HEK293 (cell line): Measurements from ENCODE around the gene ZNF211.

Source experiments
- KLF7 ChIP-seq: fragments of 450-650 bp; formaldehyde crosslinking; IDR thresholded peaks from 2 replicates; pipeline ENCODE4 v1.5.1; 2016; ENCODE audit warnings: missing biosample characterization, missing genetic modification characterization, borderline replicate concordance
- SETDB1 ChIP-seq: IDR thresholded peaks from one replicate; pipeline ENCODE4 v1.6.1; 2017; ENCODE audit warnings: mild to moderate bottlenecking, low read length, moderate library complexity, mixed read lengths; ENCODE audit not compliant: insufficient read length
- SP2 ChIP-seq: fragments of 450-650 bp; formaldehyde crosslinking; IDR thresholded peaks from 2 replicates; pipeline ENCODE4 v1.5.1; 2016; ENCODE audit warnings: missing biosample characterization, missing genetic modification characterization
- ZNF24 ChIP-seq: fragments of 450-650 bp; formaldehyde crosslinking; IDR thresholded peaks from 2 replicates; pipeline ENCODE4 v1.5.1; 2016; ENCODE audit warnings: missing biosample characterization, missing genetic modification characterization
- ZNF266 ChIP-seq: fragments of 450-650 bp; formaldehyde crosslinking; IDR thresholded peaks from 2 replicates; pipeline ENCODE4 v1.5.1; 2016; ENCODE audit warnings: missing biosample characterization, missing genetic modification characterization, low read depth
- ZNF274 ChIP-seq, 2 experiments: fragments of 200-500 bp in 1 of 2; fragments of 450-650 bp in 1 of 2; sonication (Bioruptor generic) in 1 of 2; formaldehyde crosslinking in 1 of 2; IDR thresholded peaks; 2 replicates each; pipeline versions ENCODE4 v1.5.1 to v1.6.1; 2014 to 2016; ENCODE audit warnings: borderline replicate concordance in 1 of 2, inconsistent platforms in 1 of 2, low read length in 1 of 2, missing biosample characterization in 1 of 2, missing genetic modification characterization in 1 of 2
- TF ChIP-seq, protein P1 (sequence below): fragments of 450-650 bp; formaldehyde crosslinking; IDR thresholded peaks from 2 replicates; pipeline ENCODE4 v1.5.1; 2016; ENCODE audit warnings: missing biosample characterization, missing genetic modification characterization

- TF ChIP-seq ZNF24 (tag by site-specific recombination) (no peak), SP2 (no peak), KLF7 (tag by site-specific recombination) (no peak), ZNF274 (IDR thresholded peaks at IDR 0.05; ENCODE audit: low read length) (no peak), ZNF274 (tag by site-specific recombination; IDR thresholded peaks at IDR 0.05; ENCODE audit: borderline replicate concordance) (no peak), ZNF266 (tag by site-specific recombination) (no peak), SETDB1 (no peak)
- TF ChIP-seq, protein P1, sequence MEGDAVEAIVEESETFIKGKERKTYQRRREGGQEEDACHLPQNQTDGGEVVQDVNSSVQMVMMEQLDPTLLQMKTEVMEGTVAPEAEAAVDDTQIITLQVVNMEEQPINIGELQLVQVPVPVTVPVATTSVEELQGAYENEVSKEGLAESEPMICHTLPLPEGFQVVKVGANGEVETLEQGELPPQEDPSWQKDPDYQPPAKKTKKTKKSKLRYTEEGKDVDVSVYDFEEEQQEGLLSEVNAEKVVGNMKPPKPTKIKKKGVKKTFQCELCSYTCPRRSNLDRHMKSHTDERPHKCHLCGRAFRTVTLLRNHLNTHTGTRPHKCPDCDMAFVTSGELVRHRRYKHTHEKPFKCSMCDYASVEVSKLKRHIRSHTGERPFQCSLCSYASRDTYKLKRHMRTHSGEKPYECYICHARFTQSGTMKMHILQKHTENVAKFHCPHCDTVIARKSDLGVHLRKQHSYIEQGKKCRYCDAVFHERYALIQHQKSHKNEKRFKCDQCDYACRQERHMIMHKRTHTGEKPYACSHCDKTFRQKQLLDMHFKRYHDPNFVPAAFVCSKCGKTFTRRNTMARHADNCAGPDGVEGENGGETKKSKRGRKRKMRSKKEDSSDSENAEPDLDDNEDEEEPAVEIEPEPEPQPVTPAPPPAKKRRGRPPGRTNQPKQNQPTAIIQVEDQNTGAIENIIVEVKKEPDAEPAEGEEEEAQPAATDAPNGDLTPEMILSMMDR = no peak
These were observed 814 bp downstream of the ZNF211 start for GRCh38 chr19:57633832-57634131.
